HEK293T (cell line): ENCODE results near the gene NDRG2.

Experiments
- ARNT ChIP-seq: fragments of 450-650 bp; IDR thresholded peaks from 2 replicates; pipeline ENCODE4 v1.6.1; 2017; ENCODE audit warnings: mild to moderate bottlenecking
- BHLHE40 ChIP-seq: fragments of 450-650 bp; IDR thresholded peaks from 2 replicates; pipeline ENCODE4 v1.6.1; 2016; ENCODE audit warnings: mild to moderate bottlenecking, moderate library complexity, borderline replicate concordance
- HDGF ChIP-seq: fragments of 450-650 bp; IDR thresholded peaks from 2 replicates; pipeline ENCODE4 v1.6.1; 2017; ENCODE audit warnings: antibody characterized with exemption, borderline replicate concordance
- NFRKB ChIP-seq: fragments of 450-650 bp; IDR thresholded peaks from 2 replicates; pipeline ENCODE4 v1.6.1; 2016; ENCODE audit warnings: mild to moderate bottlenecking, moderate library complexity
- TARDBP ChIP-seq: fragments of 450-650 bp; IDR thresholded peaks from 2 replicates; pipeline ENCODE4 v1.6.1; 2016

DNA sequence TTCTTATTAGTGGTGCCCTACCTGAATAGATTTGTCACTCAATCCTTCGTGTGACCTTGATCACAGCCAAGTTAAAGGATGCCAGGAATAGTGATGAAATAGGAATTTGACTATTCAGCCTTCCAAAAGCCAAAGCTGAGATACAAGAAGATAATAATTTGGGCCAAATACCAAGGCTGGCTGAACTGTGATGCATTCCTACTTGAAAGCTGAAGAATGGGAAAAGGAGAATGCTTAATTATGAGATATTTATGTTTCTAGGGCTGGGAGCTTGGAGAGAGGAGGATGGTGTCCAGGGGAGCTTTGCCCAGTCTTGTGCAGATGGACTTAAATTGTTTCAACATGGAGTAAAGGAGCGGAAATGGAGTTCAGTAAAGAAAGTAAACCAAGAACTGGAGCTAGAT, 22.5 kb upstream of the NDRG2 start:
- TF ChIP-seq HDGF: no peak
- no peak for TF ChIP-seq TARDBP
- TF ChIP-seq ARNT: no peak
- TF ChIP-seq NFRKB: no peak
- no peak for TF ChIP-seq BHLHE40
